ENCODE measurements around the gene SH3RF1.

GRCh38 chr4:169226565-169226964 lies 44.2 kb downstream of the SH3RF1 start:
- TF ChIP-seq, protein P1, sequence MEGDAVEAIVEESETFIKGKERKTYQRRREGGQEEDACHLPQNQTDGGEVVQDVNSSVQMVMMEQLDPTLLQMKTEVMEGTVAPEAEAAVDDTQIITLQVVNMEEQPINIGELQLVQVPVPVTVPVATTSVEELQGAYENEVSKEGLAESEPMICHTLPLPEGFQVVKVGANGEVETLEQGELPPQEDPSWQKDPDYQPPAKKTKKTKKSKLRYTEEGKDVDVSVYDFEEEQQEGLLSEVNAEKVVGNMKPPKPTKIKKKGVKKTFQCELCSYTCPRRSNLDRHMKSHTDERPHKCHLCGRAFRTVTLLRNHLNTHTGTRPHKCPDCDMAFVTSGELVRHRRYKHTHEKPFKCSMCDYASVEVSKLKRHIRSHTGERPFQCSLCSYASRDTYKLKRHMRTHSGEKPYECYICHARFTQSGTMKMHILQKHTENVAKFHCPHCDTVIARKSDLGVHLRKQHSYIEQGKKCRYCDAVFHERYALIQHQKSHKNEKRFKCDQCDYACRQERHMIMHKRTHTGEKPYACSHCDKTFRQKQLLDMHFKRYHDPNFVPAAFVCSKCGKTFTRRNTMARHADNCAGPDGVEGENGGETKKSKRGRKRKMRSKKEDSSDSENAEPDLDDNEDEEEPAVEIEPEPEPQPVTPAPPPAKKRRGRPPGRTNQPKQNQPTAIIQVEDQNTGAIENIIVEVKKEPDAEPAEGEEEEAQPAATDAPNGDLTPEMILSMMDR (IDR thresholded peaks at IDR 0.05), result no peak
- TF ChIP-seq POLR2AphosphoS5 (IDR thresholded peaks at IDR 0.05), result no peak

Measured in esophagus muscularis mucosa (tissue), 3 donors.